LNCAP (cell line): Measurements from ENCODE around the gene TFF2.

Experiments
- CTCF ChIP-seq: fragments of 450-650 bp; IDR thresholded peaks from 2 replicates; pipeline ENCODE4 v1.5.1; 2017; ENCODE audit warnings: mild to moderate bottlenecking

The TFF2 gene

GRCh38 chr21:42312626-42313104 lies 38.1 kb downstream of the TFF2 start:
- TF ChIP-seq CTCF = no peak

GRCh38 chr21:42311816-42312625 lies 38.8 kb downstream of the TFF2 start:
- no peak for TF ChIP-seq CTCF

- TF ChIP-seq CTCF = no peak
Measured at GRCh38 chr21:42311160-42311559, 39.6 kb downstream of the TFF2 start.

- no peak for TF ChIP-seq CTCF
Measured at GRCh38 chr21:42310411-42311001, 40.3 kb downstream of the TFF2 start.

GRCh38 chr21:42309753-42310213 lies 41.0 kb downstream of the TFF2 start:
- peak; percentile 87 for TF ChIP-seq CTCF

- no peak for TF ChIP-seq CTCF
Measured at GRCh38 chr21:42308914-42309752, 41.7 kb downstream of the TFF2 start.

GRCh38 chr21:42308161-42308913 lies 42.5 kb downstream of the TFF2 start:
- TF ChIP-seq CTCF = no peak
